Ishikawa (cell line): ENCODE measurements around the gene FMO5.

Experiments used
- CEBPB ChIP-seq: IDR thresholded peaks from 2 replicates; pipeline ENCODE4 v1.6.1; 2012
- CREB1 ChIP-seq: IDR thresholded peaks from 2 replicates; pipeline ENCODE4 v1.6.1; 2012; ENCODE audit warnings: low read depth
- EGR1 ChIP-seq: IDR thresholded peaks from 2 replicates; pipeline ENCODE4 v1.6.1; 2012
- EP300 ChIP-seq: IDR thresholded peaks from 2 replicates; pipeline ENCODE4 v1.6.1; 2012; ENCODE audit warnings: borderline replicate concordance
- FOXM1 ChIP-seq: IDR thresholded peaks from 2 replicates; pipeline ENCODE4 v1.6.1; 2012; ENCODE audit warnings: low read depth, borderline replicate concordance
- MAX ChIP-seq: IDR thresholded peaks from 2 replicates; pipeline ENCODE4 v1.6.1; 2012
- NFIC ChIP-seq: IDR thresholded peaks from 2 replicates; pipeline ENCODE4 v1.6.1; 2012
- RAD21 ChIP-seq: IDR thresholded peaks from 2 replicates; pipeline ENCODE4 v1.6.1; 2012; ENCODE audit warnings: low read depth
- REST ChIP-seq: IDR thresholded peaks from 2 replicates; pipeline ENCODE4 v1.6.1; 2012; ENCODE audit warnings: low read depth, mild to moderate bottlenecking
- TAF1 ChIP-seq: IDR thresholded peaks from 2 replicates; pipeline ENCODE4 v1.6.1; 2012; ENCODE audit warnings: low read depth, mild to moderate bottlenecking
- TCF12 ChIP-seq: IDR thresholded peaks from 2 replicates; pipeline ENCODE4 v1.6.1; 2012; ENCODE audit warnings: low read depth
- TEAD4 ChIP-seq: IDR thresholded peaks from 2 replicates; pipeline ENCODE4 v1.6.1; 2012
- USF1 ChIP-seq: IDR thresholded peaks from 2 replicates; pipeline ENCODE4 v1.6.1; 2012
- YY1 ChIP-seq: IDR thresholded peaks from 2 replicates; pipeline ENCODE4 v1.6.1; 2012; ENCODE audit warnings: low read depth
- ZBTB7A ChIP-seq: IDR thresholded peaks from 2 replicates; pipeline ENCODE4 v1.6.1; 2012; ENCODE audit warnings: low read depth

The FMO5 gene

GRCh38 chr1:147172168-147173016 is 52.7 kb downstream of the FMO5 start, which contains the start of gene PRKAB2:
TSS of gene PRKAB2 (minus strand) at chr1:147172470. CDS start at chr1:147172144, 326 bp downstream.
- TF ChIP-seq CREB1 (no peak), ZBTB7A (peak; percentile 78; the same call in 1 of the 2 replicates), EP300 (0 out of 2 replicates have a peak, but pooled peaks have one; percentile 46), RAD21 (peak; percentile 58; the same call in 1 of the 2 replicates), CEBPB (no peak), TAF1 (peak; percentile 46), YY1 (peak; percentile 87), TCF12 (peak; percentile 67), TEAD4 (no peak), FOXM1 (no peak; the same call in 1 of the 2 replicates), MAX (peak; percentile 30; the same call in 1 of the 2 replicates), NFIC (peak; percentile 35; the same call in 1 of the 2 replicates)

- TF ChIP-seq NFIC, result no peak
- TF ChIP-seq TCF12, result no peak
- TF ChIP-seq TAF1, result no peak; the same call in 1 of the 2 replicates
- no peak for TF ChIP-seq CREB1
- TF ChIP-seq EGR1, result no peak
- TF ChIP-seq FOXM1, result no peak
- TF ChIP-seq YY1, result no peak
- TF ChIP-seq REST, result no peak
- TF ChIP-seq TEAD4, result no peak
- TF ChIP-seq MAX, result no peak; the same call in none of the 2 replicates
- no peak for TF ChIP-seq USF1
- TF ChIP-seq CEBPB, result no peak
- TF ChIP-seq RAD21, result no peak
- no peak for TF ChIP-seq ZBTB7A
- no peak for TF ChIP-seq EP300
Observed at GRCh38 chr1:147171399-147172167, 53.6 kb downstream of the FMO5 start.

- TF ChIP-seq REST (no peak), TEAD4 (no peak), CREB1 (no peak), TCF12 (no peak), YY1 (no peak)
Observed at GRCh38 chr1:147169840-147170674, 55.1 kb downstream of the FMO5 start.

- TF ChIP-seq CREB1 (no peak), MAX (no peak), TAF1 (no peak), TCF12 (no peak), FOXM1 (no peak), TEAD4 (no peak), YY1 (no peak), CEBPB (no peak), EP300 (no peak), RAD21 (no peak), NFIC (no peak), REST (no peak), USF1 (no peak), EGR1 (no peak), ZBTB7A (no peak)
Observed at GRCh38 chr1:147169171-147169570, 56.0 kb downstream of the FMO5 start.
